GM21786 (cell line): ENCODE data around the gene ARV1.
"Not testable (repeated sequence)": the region's sequence is repeated elsewhere in the genome, so short reads cannot be mapped to it uniquely, and the experiment has no call there.

Source experiments
- ATAC-seq: cut with Tn5 transposase; IDR thresholded peaks from one replicate; pipeline ENCODE4 v1.9.1; 2021; ENCODE audit not compliant: unreplicated experiment

Gene ARV1

GRCh38 chr1:231016966-231017365 lies 38.1 kb downstream of the ARV1 start:
- ATAC-seq, result no peak

- no peak for ATAC-seq
Measured at GRCh38 chr1:231019711-231020110, 40.8 kb downstream of the ARV1 start.

- no peak for ATAC-seq
Measured at GRCh38 chr1:231020139-231020601, 41.3 kb downstream of the ARV1 start.

GRCh38 chr1:231020816-231021215 lies 41.9 kb downstream of the ARV1 start:
- ATAC-seq, result no peak

GRCh38 chr1:231021540-231022031 lies 42.7 kb downstream of the ARV1 start:
- ATAC-seq, result no peak

GRCh38 chr1:231022543-231022942 lies 43.6 kb downstream of the ARV1 start:
- ATAC-seq, result not testable (repeated sequence)

- ATAC-seq, result no peak
Measured at GRCh38 chr1:231023150-231023549, 44.3 kb downstream of the ARV1 start.

GRCh38 chr1:231026576-231026975 lies 47.7 kb downstream of the ARV1 start:
- no peak for ATAC-seq

GRCh38 chr1:231027136-231027925 lies 48.4 kb downstream of the ARV1 start:
- ATAC-seq, result no peak

GRCh38 chr1:231027971-231028370 lies 49.1 kb downstream of the ARV1 start:
- no peak for ATAC-seq

GRCh38 chr1:231028682-231029081 lies 49.8 kb downstream of the ARV1 start:
- no peak for ATAC-seq

GRCh38 chr1:231029247-231029646 lies 50.4 kb downstream of the ARV1 start:
- ATAC-seq, result not testable (repeated sequence)

- ATAC-seq, result no peak
Measured at GRCh38 chr1:231029841-231030240, 50.9 kb downstream of the ARV1 start.

GRCh38 chr1:231032963-231033362 lies 54.1 kb downstream of the ARV1 start:
- no peak for ATAC-seq

- no peak for ATAC-seq
Measured at GRCh38 chr1:231035799-231036198, 56.9 kb downstream of the ARV1 start.

- ATAC-seq, result no peak
Measured at GRCh38 chr1:231036416-231036815, 57.5 kb downstream of the ARV1 start.

GRCh38 chr1:231037585-231038517 lies 59.0 kb downstream of the ARV1 start:
- no peak for ATAC-seq

GRCh38 chr1:231039161-231040018 lies 60.5 kb downstream of the ARV1 start:
- ATAC-seq, result peak; percentile 37

- ATAC-seq, result peak; percentile 62
Measured at GRCh38 chr1:231040019-231040799, 61.3 kb downstream of the ARV1 start, which contains the start of gene FAM89A. TSS of gene FAM89A (minus strand) at chr1:231040254. CDS start at chr1:231040211, 43 bp downstream.
